Endothelial cell of umbilical vein (primary cell): Measurements from ENCODE around the gene U2AF2. TPM values are rescaled to one million over a fixed set of nuclear protein-coding genes. Genes with fewer than 3 reads are reported as not detected.

Source experiments
- BruUV-seq: library from RNA; stranded (reverse); fragments of 400-500 nt; replicated peaks from 2 replicates; lab custom pipeline; 2021; lab: Mats Ljungman, UMichigan
- CTCF ChIA-PET: fragments of 300-600, 350-600 bp; sonication (Branson Sonifier 250); formaldehyde crosslinking; loops from one replicate; lab custom pipeline; 2021; ENCODE audit warnings: antibody characterized with exemption, inconsistent platforms; lab: Charles Lee
- POLR2A ChIA-PET: fragments of 300-600, 350-600 bp; sonication (Branson Sonifier 250); formaldehyde crosslinking; loops from one replicate; lab custom pipeline; 2021; ENCODE audit warnings: antibody characterized with exemption, inconsistent platforms; lab: Charles Lee
- DNase-seq: peaks from one replicate; pipeline ENCODE4 v3.0.0-alpha.2; 2011; ENCODE audit warnings: low read depth, low spot score
- FAIRE-seq: peaks from 2 replicates; lab custom pipeline; 2011; peaks lifted over from hg19 to GRCh38; lab: Jason Lieb, UNC
- H2AFZ ChIP-seq: 2 replicates; pipeline ENCODE4 v1.6.0; 2012; ENCODE audit warnings: low read depth, low read length, control low read depth, inconsistent platforms
- H3K27ac ChIP-seq: 2 replicates; pipeline ENCODE4 v1.5.1; 2011; ENCODE audit warnings: low read depth, mild to moderate bottlenecking, control low read depth, low read length, moderate library complexity; ENCODE audit not compliant: insufficient read depth
- H3K27me3 ChIP-seq, 2 experiments: 2 replicates each; pipeline versions ENCODE4 v1.6.0 to v1.6.1; 2011; ENCODE audit warnings: low read length in 2 of 2, mixed read lengths in 1 of 2; ENCODE audit not compliant: control insufficient read depth in 2 of 2, insufficient read depth in 2 of 2
- H3K36me3 ChIP-seq, 2 experiments: 2 replicates in 1 of 2; 3 replicates in 1 of 2; pipeline ENCODE4 v1.5.1; 2011; ENCODE audit warnings: low read length in 2 of 2, mild to moderate bottlenecking in 1 of 2, moderate library complexity in 1 of 2; ENCODE audit not compliant: control insufficient read depth in 2 of 2, insufficient read depth in 2 of 2; ENCODE audit errors: extremely low read depth in 1 of 2
- H3K4me1 ChIP-seq: 3 replicates; pipeline ENCODE4 v1.5.1; 2011; ENCODE audit warnings: mild to moderate bottlenecking, low read length; ENCODE audit not compliant: control insufficient read depth, insufficient read depth; ENCODE audit errors: extremely low read depth
- H3K4me2 ChIP-seq: 2 replicates; pipeline ENCODE4 v1.6.1; 2011; ENCODE audit warnings: low read length, control low read depth, mixed read lengths; ENCODE audit not compliant: insufficient read depth
- H3K4me3 ChIP-seq, 3 experiments: fragments of 200-600 bp in 1 of 3; sonication (generic), shearing (Covaris generic) in 1 of 3; replicated peaks in 1 of 3; 2 replicates each; pipeline ENCODE4 v1.5.1; 2011 to 2016; ENCODE audit warnings: control low read depth in 3 of 3, low read length in 3 of 3, mild to moderate bottlenecking in 2 of 3, inconsistent platforms in 1 of 3, low read depth in 1 of 3, moderate library complexity in 1 of 3; ENCODE audit not compliant: insufficient read depth in 1 of 3
- H3K79me2 ChIP-seq: 2 replicates; pipeline ENCODE4 v1.6.0; 2012; ENCODE audit warnings: low read length, inconsistent platforms; ENCODE audit not compliant: control insufficient read depth, insufficient read depth
- H3K9ac ChIP-seq: replicated peaks from 2 replicates; pipeline ENCODE3; 2011; ENCODE audit warnings: low read length, control low read depth; ENCODE audit not compliant: insufficient read depth; ENCODE audit errors: extremely low read depth
- H3K9me1 ChIP-seq: replicated peaks from 3 replicates; pipeline ENCODE4 v1.6.0; 2011; ENCODE audit warnings: mild to moderate bottlenecking, low read length; ENCODE audit not compliant: control insufficient read depth, insufficient read depth; ENCODE audit errors: extremely low read depth
- H3K9me3 ChIP-seq: replicated peaks from 2 replicates; pipeline ENCODE4 v1.5.1; 2012; ENCODE audit warnings: low read length, inconsistent platforms; ENCODE audit not compliant: control insufficient read depth, insufficient read depth
- H4K20me1 ChIP-seq: replicated peaks from 2 replicates; pipeline ENCODE3; 2011; ENCODE audit warnings: mild to moderate bottlenecking, low read length; ENCODE audit not compliant: control insufficient read depth, insufficient read depth; ENCODE audit errors: extremely low read depth
- EZH2 ChIP-seq: IDR thresholded peaks from 2 replicates; pipeline ENCODE4 v1.6.1; 2012; ENCODE audit warnings: borderline replicate concordance, low read depth, mild to moderate bottlenecking, moderate library complexity, low read length, inconsistent platforms; ENCODE audit not compliant: severe bottlenecking
- FOS ChIP-seq: IDR thresholded peaks from 2 replicates; pipeline ENCODE4 v1.6.1; 2011; ENCODE audit warnings: mild to moderate bottlenecking, low read length, moderate library complexity, borderline replicate concordance; ENCODE audit not compliant: insufficient read depth
- GATA2 ChIP-seq: IDR thresholded peaks from 2 replicates; pipeline ENCODE4 v1.7.0; 2011; ENCODE audit warnings: low read depth, mild to moderate bottlenecking, moderate library complexity, mixed read lengths, low read length; ENCODE audit not compliant: insufficient read length, insufficient read depth
- JUN ChIP-seq: IDR thresholded peaks from 2 replicates; pipeline ENCODE4 v1.6.1; 2011; ENCODE audit warnings: borderline replicate concordance, low read depth; ENCODE audit not compliant: insufficient read length, insufficient read depth
- MYC ChIP-seq: IDR thresholded peaks from one replicate; pipeline ENCODE4 v1.6.1; 2011; ENCODE audit warnings: mild to moderate bottlenecking, low read depth, low read length
- POLR2A ChIP-seq: IDR thresholded peaks from 2 replicates; pipeline ENCODE4 v1.6.1; 2012; ENCODE audit warnings: low read depth, mild to moderate bottlenecking, control low read depth, low read length
- POLR2AphosphoS5 ChIP-seq: IDR thresholded peaks from 2 replicates; pipeline ENCODE4 v1.6.1; 2012; ENCODE audit warnings: low read depth, mild to moderate bottlenecking, control low read depth, low read length, moderate library complexity; ENCODE audit not compliant: insufficient read depth
- dilution Hi-C: fragments of 300-500 bp; cut with MboI; formaldehyde crosslinking; loops from one replicate; pipeline ENCODE4 v1.15.0; 2019; ENCODE audit warnings: low sequenced_read_pairs; ENCODE audit not compliant: extremely low pct_ligation_motif_present
- intact Hi-C: fragments of 100-400 bp; cut with micrococcal nuclease; formaldehyde crosslinking; loops from one replicate; pipeline ENCODE4 v1.10.0; 2022
- polyA plus RNA-seq, 4 experiments: library from polyadenylated mRNA; depleted of rRNA in 3 of 4; stranded (reverse) in 3 of 4; unstranded in 1 of 4; fragments of >200 nt; gene quantifications; 2 replicates each; pipeline versions ENCODE4 v1.2.1 to v1.2.3, GENCODE V29; 2011 to 2012; ENCODE audit warnings: missing spikeins in 1 of 4
- total RNA-seq: library from RNA; stranded (reverse); gene quantifications from 2 replicates; pipeline ENCODE4 v1.2.3, GENCODE V29; 2021
- TF ChIP-seq, protein P1 (sequence below): IDR thresholded peaks from 2 replicates; pipeline ENCODE4 v1.6.1; 2011; ENCODE audit not compliant: insufficient read depth, insufficient read length
- TF ChIP-seq, protein P2 (sequence below), 2 donors: IDR thresholded peaks; 1 replicate in 1 of 2; 2 replicates in 1 of 2; pipeline ENCODE4 v1.5.1; 2011; ENCODE audit warnings: low read length in 2 of 2, mild to moderate bottlenecking in 2 of 2, moderate library complexity in 2 of 2, control low read depth in 1 of 2, inconsistent platforms in 1 of 2, low read depth in 1 of 2; ENCODE audit not compliant: insufficient read depth in 1 of 2; ENCODE audit errors: extremely low read depth in 1 of 2

The U2AF2 gene
- total and polyA plus RNA-seq, 2 donors (not counting 3 experiments of a cell fraction or from before 2014, with no cell fraction given), result 183 to 259 TPM

DNA sequence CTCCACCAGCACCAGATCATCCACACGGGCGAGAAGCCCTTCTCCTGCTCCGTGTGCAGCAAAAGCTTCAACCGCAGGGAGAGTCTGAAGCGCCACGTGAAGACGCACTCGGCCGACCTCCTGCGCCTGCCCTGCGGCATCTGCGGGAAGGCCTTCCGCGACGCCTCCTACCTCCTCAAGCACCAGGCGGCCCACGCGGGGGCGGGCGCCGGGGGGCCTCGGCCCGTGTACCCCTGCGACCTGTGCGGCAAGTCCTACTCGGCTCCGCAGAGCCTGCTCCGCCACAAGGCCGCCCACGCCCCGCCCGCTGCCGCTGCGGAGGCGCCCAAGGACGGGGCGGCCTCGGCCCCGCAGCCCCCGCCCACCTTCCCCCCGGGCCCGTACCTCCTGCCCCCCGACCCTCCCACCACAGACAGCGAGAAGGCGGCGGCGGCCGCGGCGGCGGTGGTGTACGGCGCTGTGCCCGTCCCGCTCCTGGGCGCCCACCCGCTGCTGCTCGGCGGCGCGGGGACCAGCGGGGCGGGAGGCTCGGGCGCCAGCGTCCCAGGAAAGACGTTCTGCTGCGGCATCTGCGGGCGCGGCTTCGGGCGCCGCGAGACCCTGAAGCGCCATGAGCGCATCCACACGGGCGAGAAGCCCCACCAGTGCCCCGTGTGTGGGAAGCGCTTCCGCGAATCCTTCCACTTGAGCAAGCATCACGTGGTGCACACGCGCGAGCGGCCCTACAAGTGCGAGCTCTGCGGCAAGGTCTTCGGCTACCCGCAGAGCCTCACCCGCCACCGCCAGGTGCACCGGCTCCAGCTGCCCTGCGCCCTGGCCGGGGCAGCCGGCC, 39.9 kb upstream of the U2AF2 start:
- no TSS peak for BruUV-seq

More for the DNA sequence above, 39.9 kb upstream of the U2AF2 start:
- Histone ChIP-seq H3K36me3 (peaks cover 2 to 19% of the 10 kb centered on the region in 2 experiments), H3K9ac (no peak overlapping the region), H3K4me1 (peaks cover 2% of the 10 kb centered on the region), H2AFZ (no peak overlapping the region), H3K27me3 (no peaks in the 10 kb centered on the region), H3K9me1 (no peaks in the 10 kb centered on the region), H3K4me2 (no peak overlapping the region), H3K9me3 (no peaks in the 10 kb centered on the region), H3K79me2 (peaks cover 7% of the 10 kb centered on the region), H3K27ac (no peak overlapping the region), H4K20me1 (no peaks in the 10 kb centered on the region), H3K4me3 (no peak overlapping the region)
- FAIRE-seq, result no peak
- dilution Hi-C loops (no loop called here), intact Hi-C loops (no loop called here)
- no peak for DNase-seq
- ChIA-PET CTCF (no interaction called here), POLR2A (no interaction called here)
- TF ChIP-seq POLR2AphosphoS5, result no peak
- TF ChIP-seq POLR2A, result no peak
- TF ChIP-seq EZH2, result no peak
- TF ChIP-seq, protein P1, sequence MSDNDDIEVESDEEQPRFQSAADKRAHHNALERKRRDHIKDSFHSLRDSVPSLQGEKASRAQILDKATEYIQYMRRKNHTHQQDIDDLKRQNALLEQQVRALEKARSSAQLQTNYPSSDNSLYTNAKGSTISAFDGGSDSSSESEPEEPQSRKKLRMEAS, result no peak
- TF ChIP-seq GATA2, result no peak
- TF ChIP-seq JUN, result no peak
- TF ChIP-seq MYC, result no peak
- TF ChIP-seq, protein P2, sequence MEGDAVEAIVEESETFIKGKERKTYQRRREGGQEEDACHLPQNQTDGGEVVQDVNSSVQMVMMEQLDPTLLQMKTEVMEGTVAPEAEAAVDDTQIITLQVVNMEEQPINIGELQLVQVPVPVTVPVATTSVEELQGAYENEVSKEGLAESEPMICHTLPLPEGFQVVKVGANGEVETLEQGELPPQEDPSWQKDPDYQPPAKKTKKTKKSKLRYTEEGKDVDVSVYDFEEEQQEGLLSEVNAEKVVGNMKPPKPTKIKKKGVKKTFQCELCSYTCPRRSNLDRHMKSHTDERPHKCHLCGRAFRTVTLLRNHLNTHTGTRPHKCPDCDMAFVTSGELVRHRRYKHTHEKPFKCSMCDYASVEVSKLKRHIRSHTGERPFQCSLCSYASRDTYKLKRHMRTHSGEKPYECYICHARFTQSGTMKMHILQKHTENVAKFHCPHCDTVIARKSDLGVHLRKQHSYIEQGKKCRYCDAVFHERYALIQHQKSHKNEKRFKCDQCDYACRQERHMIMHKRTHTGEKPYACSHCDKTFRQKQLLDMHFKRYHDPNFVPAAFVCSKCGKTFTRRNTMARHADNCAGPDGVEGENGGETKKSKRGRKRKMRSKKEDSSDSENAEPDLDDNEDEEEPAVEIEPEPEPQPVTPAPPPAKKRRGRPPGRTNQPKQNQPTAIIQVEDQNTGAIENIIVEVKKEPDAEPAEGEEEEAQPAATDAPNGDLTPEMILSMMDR (IDR thresholded peaks at IDR 0.05; ENCODE audit: extremely low read depth in 1 of 2, insufficient read depth in 1 of 2, low read depth in 1 of 2, low read length in 2 of 2), result no peak
- no peak for TF ChIP-seq FOS
